GM19240 (cell line): ENCODE data around the gene GNAZ.
"Not testable (repeated sequence)": the region's sequence is repeated elsewhere in the genome, so short reads cannot be mapped to it uniquely, and the experiment has no call there.

ENCODE experiments used
- DNase-seq: peaks from one replicate; pipeline ENCODE4 v3.0.0; 2011; ENCODE audit warnings: low spot score; ENCODE audit not compliant: insufficient read length

GNAZ gene

DNA sequence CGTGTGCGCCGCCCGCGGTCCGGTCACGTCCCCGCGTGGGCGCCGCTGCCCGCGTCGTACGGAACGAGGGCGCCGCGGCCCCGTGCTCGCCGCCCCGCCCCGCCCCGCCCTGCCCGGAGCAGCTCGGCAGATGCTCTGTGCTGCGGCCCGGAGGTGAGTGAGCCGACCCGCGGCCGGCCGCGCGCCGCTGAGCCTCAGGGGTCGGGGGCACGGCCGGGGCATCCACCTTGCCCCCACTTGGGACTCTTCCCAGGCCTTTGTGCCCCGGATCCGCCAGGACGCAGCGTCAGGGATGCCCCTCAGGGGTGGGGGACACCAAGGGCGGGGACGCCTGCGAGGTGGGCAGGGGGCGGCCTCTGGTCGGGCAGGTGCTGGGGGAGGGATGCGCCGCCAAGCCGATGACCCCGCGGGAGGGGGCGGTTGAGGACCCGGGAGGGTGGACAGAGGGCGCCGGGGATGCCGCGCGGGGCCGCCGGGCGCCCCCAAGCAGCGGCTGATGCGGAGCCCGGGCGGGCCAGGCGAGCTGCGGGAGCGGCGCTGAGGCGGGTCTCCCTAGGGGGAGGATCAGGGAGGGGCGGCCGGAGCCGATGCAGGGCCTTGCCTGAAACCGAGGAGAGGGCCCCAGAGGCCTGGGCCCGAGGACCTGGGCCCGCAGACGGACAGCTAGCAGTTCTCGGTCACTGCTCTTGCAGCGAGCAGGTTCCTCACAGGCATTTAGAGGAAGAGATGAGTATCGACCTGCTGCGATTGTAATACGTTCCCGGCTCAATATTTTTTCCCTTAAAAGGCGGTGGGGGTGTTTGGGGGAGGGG lies at the start of gene GNAZ:
GNAZ (plus strand) TSS at position 102 of the 812 bp plus-strand sequence. CDS start 25,177 bp downstream, outside the sequence.
- no peak for DNase-seq

DNA sequence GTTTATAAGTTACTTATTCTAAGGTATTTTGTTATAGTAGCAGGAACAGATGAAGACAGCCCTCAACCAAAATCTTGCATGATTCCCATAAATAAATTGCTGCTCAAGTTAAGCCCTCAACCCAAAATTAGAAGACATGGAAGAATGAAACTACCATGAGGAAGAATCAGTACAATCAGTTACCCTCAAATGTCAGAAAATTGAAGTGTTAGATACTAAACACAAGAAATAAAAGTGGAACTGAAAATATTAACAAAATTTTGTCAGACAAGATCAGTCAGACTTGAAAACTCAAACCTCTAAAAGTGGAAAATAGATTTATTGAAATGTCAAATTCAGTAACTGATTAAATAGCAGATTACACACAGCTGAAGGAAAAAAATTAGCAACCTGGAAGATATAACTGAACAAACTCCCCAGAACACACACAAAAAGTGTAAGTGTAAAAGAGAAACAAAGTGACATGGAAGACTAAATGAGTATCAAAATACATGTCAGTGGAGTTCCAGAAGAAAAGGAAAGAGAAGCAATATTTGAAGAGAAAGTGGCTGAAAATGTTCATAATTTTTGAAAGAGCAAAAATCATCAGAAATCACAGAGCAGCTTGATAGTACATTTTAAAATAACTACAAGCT lies 49.5 kb upstream of the GNAZ start:
- no peak for DNase-seq

GRCh38 chr22:23021660-23022353 lies 48.5 kb upstream of the GNAZ start:
- DNase-seq, result not testable (repeated sequence)

DNA sequence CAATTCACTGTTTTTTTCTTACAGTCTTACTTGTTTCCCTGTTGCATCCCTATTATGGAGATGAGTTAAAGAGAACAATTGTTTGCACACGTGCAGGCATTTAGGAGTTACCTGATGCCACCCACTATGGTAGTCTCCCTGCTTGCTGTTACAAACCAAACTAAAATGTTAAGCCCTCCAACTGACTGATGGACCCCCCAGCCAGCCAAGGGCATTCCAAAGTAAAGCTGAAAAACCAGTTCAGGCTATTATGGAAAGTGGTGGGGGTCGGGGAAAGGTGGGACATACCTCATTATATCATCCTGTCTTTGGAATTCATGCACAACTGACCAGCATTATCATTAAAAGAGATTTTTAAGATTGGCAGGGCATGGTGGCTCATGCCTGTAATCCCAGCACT lies 47.0 kb upstream of the GNAZ start:
- DNase-seq, result no peak

DNA sequence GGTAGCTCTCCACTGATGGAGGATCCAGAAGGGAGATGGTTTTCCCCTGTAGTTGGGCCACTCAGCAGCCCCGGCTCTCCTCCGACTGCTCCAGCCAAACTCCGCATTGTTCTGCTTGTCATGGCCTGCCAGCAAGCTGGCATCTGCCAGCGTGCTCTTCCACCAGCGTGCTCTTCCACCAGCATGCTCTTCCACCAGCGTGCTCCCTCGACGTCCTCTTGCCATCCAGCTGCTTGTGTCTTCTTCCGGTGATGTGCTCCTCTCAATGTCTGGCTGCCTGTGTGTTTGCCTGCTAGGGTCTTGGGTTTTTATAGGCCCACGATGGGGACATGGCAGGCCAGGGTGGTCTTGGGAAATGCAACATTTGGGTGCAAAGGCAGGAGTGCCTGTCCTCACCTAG lies 43.5 kb upstream of the GNAZ start:
- no peak for DNase-seq

GRCh38 chr22:23027849-23028248 lies 42.5 kb upstream of the GNAZ start:
- not testable (repeated sequence) for DNase-seq

GRCh38 chr22:23029521-23030228 lies 40.6 kb upstream of the GNAZ start:
- DNase-seq, result no peak

- no peak for DNase-seq
Observed at GRCh38 chr22:23031381-23031780, 38.9 kb upstream of the GNAZ start.

DNA sequence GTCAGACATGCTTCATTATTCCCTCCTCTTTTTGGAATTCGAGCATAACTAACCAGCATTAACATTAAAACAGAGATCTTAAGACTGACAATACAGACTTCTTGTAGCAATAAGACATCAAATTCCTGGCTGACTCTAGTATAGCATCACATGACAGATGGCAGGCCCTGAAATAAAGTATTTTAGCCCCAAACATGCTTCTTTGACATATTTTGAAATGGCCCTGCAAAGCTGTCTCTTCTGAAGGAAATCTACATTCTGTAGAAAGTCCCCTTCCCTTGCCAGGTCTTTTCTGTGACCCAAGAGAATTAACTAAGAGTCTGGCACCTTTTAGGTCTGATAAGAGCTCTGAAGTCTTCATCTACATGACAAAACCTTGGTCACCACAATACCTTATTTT lies 38.5 kb upstream of the GNAZ start:
- no peak for DNase-seq

DNA sequence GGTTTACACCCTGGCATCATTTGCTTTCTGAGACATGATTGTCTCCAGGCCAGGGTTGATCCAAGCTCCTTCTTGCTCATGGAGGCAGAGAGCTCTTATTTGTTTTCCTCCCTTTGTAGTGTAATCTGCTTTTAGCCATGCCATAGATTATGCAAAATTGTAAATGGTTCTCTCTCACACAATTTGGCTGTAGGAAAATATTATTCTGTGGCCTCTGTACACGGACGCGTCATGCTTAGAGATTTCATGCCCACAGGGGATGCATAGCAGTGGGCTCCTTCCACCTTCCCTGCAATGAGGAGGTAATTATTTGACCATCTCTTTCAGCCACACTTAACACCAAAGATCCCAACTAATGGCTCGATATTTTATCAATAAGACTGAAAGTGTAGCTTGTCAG lies 37.7 kb upstream of the GNAZ start:
- DNase-seq, result no peak

DNA sequence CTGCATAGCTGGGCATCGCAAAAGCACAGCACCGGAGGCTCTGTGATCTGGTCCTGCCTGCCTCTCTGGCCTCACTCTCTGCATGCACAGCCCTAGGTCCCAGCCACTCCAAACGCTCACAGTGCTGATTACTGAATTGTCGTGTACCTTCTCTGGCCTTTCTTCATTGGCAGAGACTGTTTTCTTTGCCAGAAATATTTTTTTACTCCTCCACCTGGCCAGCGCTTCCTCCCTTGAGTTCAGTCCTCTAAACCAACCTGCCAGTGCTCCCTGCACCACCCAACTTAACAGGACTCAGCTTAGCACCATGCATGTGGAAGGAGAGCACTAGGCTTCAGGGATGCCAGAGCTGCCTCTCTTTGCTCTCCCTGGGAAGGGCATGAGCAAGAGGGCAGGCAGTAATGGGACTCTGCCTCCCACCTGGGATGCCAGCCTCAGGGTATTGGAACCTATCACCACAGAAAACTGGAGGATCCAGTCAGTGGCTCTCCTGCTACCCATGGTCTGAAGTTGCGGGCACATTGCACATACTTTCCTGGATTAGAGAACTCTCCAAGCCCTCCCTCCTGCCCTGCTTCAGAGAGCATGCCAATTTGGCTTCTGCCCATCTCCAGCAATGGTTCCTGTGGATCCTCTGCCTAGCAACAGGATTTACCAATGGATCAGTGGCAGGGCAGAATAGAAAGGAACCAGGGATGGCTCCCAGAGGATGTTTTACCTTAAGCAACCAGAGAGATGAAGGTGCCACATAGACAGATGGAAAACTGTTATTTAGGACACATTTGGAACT lies 37.0 kb upstream of the GNAZ start:
- DNase-seq, result no peak

- DNase-seq, result no peak
Observed at GRCh38 chr22:23034621-23035556, 35.4 kb upstream of the GNAZ start.

GRCh38 chr22:23035557-23036277 lies 34.6 kb upstream of the GNAZ start:
- DNase-seq, result no peak

DNA sequence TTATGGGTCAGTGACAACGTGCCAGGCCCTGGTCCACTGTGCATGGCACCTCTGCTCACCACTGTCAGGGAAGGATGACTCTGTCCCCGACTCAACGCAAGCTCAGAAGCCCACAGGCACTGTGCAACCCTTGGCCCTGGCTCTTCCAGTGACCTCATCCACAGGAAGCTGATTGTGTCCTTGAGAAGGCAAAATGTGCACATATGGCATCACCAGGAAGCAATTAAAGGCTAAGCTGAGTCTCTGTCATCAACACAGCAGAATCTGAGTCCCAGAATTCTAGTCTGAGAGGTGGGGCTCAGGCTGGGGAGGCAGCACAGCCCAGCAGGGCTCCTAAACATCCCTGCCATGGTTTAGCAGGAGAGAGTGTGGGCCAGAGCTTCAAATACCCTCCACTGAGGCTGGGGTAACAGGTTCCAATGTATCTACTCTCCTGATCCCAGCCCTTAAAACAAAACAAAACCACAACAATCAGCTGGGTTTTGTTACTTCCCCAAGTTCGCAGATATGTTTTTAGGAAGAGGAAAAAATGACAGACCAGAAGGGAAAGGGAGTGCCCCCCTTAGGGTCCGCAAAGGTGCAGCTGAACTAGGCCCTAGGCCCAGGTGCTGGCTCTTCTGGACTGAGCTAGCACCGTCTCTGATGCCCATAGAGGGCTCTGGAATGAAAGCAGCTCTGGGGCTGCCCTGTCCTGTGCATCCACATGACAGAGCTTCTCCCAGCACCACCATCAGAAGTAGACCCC lies 33.5 kb upstream of the GNAZ start:
- no peak for DNase-seq

DNA sequence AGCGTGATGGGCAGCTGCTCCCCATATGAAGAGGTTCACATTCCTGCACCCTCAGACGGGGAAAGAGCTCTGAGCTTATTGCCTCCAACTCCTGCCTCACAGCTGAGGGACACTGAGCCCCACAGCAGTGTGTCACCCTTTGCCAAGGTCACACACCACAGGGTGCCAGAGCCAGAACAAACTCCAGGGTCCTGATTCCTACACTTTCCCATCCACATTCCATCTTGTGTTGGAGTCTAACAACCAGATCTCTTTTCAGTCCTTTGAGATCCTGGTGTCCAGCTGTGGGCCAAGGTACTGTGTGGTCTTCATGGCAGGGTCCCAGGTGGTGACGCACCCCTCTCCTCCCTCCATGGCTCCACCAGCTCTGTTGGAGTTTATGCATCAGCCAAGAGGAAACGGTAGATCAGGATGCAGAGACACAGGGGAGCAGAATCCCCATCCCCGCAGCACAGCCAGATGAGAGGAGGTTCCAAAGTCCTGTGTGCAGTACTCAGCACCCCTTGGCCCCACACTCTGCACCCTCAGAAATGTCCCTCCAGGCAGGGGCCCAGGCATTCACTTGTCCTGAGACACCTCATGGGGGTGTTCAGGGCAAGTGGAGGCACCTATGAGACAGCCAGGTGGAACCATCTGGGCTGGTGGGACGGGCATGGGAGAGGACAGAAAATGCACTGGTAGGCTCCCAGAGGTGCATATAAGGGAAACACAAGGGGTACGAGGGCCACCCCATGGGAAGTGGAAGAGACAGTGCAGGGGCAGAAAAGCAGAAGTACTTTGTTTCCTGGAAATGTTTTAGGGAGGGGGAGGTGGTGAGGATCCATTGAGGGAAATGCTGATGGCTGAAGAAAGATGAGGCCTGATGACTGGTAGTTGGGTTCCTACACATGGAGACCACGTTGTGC lies 32.6 kb upstream of the GNAZ start:
- no peak for DNase-seq

DNA sequence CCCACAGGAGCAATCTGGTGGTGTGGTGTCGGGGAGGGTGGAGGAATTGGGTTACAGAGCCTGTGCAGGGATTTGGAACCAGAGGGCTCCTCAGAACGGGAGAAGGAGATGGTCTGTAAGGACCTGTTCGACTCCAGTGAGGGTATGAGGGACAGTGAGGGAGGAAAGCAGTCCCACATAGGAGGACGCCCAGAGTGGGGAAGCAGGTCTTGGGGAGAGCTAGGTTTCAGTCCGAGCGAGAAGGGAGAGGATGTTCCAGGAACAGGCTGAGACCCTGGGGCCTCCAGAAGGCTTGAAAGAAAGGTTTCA lies 32.0 kb upstream of the GNAZ start:
- DNase-seq, result no peak

DNA sequence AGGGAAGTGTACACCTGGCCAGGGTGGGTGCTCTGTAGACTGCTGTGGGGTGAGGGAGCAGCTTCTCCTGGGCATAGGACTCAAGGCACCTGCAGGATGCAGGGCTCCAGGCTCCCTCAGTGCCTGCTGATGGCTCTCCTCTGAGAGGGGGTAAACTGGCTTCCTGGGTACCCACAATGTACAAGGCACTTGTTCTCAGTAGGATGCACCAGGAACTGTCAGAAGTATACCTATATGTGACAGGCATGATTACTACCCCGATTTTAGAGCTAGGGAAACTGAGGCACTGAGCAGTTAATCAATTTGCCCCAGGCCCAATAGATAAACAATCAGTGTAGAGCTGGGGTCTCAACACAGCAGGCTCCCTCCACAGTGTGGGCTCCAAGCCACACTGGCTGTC lies 31.4 kb upstream of the GNAZ start:
- DNase-seq, result no peak

DNA sequence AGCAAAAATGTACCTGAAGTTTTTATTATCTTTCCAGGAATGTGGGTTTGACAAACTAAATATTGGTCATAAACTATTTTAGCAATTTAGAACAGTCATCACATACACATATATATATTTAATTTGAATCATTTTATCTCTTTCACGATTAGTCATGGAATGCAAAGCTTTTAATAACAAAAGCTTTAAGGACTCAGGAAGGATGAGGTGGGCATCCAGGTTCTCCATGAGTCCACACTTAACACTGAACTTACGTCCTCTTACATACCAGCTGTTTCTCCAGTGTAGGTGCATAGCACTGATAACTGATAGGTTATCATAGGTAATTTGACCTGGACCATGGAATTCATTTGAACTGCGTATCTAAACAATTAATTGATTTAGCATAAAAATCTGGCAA lies 28.1 kb upstream of the GNAZ start:
- no peak for DNase-seq
